K562 (cell line): ENCODE measurements around the gene ZNF487. TPM values are rescaled to one million over a fixed set of nuclear protein-coding genes. Genes with fewer than 3 reads are reported as not detected.
A peak's percentile ranks its signal among the peaks of the same experiment; 100 is the strongest.

Experiments used
- ARID2 ChIP-seq: fragments of 450-650 bp; IDR thresholded peaks from 2 replicates; pipeline ENCODE4 v1.6.1; 2017; ENCODE audit warnings: antibody characterized with exemption, mild to moderate bottlenecking
- BRF1 ChIP-seq: IDR thresholded peaks from 3 replicates; pipeline ENCODE4 v1.6.1; 2011; ENCODE audit warnings: borderline replicate concordance, mild to moderate bottlenecking; ENCODE audit not compliant: insufficient read length; ENCODE audit errors: extremely low read depth
- CAMTA2 ChIP-seq: fragments of 250-450 bp; sonication (Bioruptor Pico); conservative IDR thresholded peaks from 2 replicates; pipeline ENCODE4 v1.5.1; 2022
- CGGBP1 ChIP-seq: fragments of 250-450 bp; sonication (Bioruptor Pico); IDR thresholded peaks from 2 replicates; pipeline ENCODE4 v1.9.0; 2021; ENCODE audit warnings: mild to moderate bottlenecking
- DPF2 ChIP-seq: fragments of 450-650 bp; IDR thresholded peaks from 2 replicates; pipeline ENCODE4 v1.6.1; 2016
- FOXJ2 ChIP-seq: fragments of 200-800 bp; sonication (Bioruptor generic); IDR thresholded peaks from 2 replicates; pipeline ENCODE4 v1.6.1; 2016; ENCODE audit warnings: missing genetic modification characterization, missing compliant biosample characterization
- HEY1 ChIP-seq: fragments of 250-450 bp; sonication (Bioruptor Pico); IDR thresholded peaks from 2 replicates; pipeline ENCODE4 v1.5.0; 2020; ENCODE audit warnings: mild to moderate bottlenecking, moderate library complexity, borderline replicate concordance
- HNRNPL ChIP-seq: fragments of 200-400 bp; formaldehyde crosslinking; IDR thresholded peaks from 2 replicates; pipeline ENCODE4 v1.6.1; 2017; ENCODE audit warnings: low read depth, mild to moderate bottlenecking, low read length
- HNRNPUL1 ChIP-seq: fragments of 200-400 bp; formaldehyde crosslinking; IDR thresholded peaks from 2 replicates; pipeline ENCODE4 v1.6.1; 2017; ENCODE audit warnings: low read length
- ILF3 ChIP-seq: fragments of 450-650 bp; IDR thresholded peaks from 2 replicates; pipeline ENCODE4 v1.6.1; 2018; ENCODE audit warnings: antibody characterized with exemption, mild to moderate bottlenecking, moderate library complexity, borderline replicate concordance
- KDM2B ChIP-seq: fragments of 250-450 bp; sonication (Bioruptor Pico); IDR thresholded peaks from 2 replicates; pipeline ENCODE4 v1.8.0; 2021; ENCODE audit warnings: mild to moderate bottlenecking, moderate library complexity
- KDM4B ChIP-seq, 2 experiments: fragments of 450-650 bp in 1 of 2; sonication (generic) in 1 of 2; IDR thresholded peaks; 2 replicates each; pipeline ENCODE4 v1.6.1; 2016 to 2017; ENCODE audit warnings: borderline replicate concordance in 2 of 2, antibody characterized with exemption in 1 of 2, low read depth in 1 of 2, mild to moderate bottlenecking in 1 of 2
- MAFG ChIP-seq: fragments of 450-650 bp; conservative IDR thresholded peaks from 2 replicates; pipeline ENCODE4 v1.6.1; 2016; ENCODE audit warnings: missing genetic modification characterization, missing compliant biosample characterization
- NFATC3 ChIP-seq: fragments of 450-650 bp; IDR thresholded peaks from 2 replicates; pipeline ENCODE4 v1.6.1; 2017; ENCODE audit warnings: mild to moderate bottlenecking
- NR0B1 ChIP-seq: fragments of 450-650 bp; IDR thresholded peaks from one replicate; pipeline ENCODE4 v1.6.1; 2018; ENCODE audit warnings: mild to moderate bottlenecking, moderate library complexity; ENCODE audit not compliant: partially characterized antibody
- RBFOX2 ChIP-seq: fragments of 200-400 bp; formaldehyde crosslinking; IDR thresholded peaks from 2 replicates; pipeline ENCODE4 v1.6.1; 2017; ENCODE audit warnings: low read depth, mild to moderate bottlenecking, low read length, moderate library complexity
- SMAD2 ChIP-seq: fragments of 150-350 bp; IDR thresholded peaks from 2 replicates; pipeline ENCODE4 v1.6.1; 2014; ENCODE audit warnings: low read depth, mild to moderate bottlenecking, low read length
- ZNF277 ChIP-seq: fragments of 250-450 bp; sonication (Bioruptor Pico); IDR thresholded peaks from 2 replicates; pipeline ENCODE4 v1.8.0; 2022; ENCODE audit warnings: inconsistent platforms, mild to moderate bottlenecking, moderate library complexity, borderline replicate concordance
- ZNF77 ChIP-seq: fragments of 250-450 bp; sonication (Bioruptor Pico); IDR thresholded peaks from 2 replicates; pipeline ENCODE4 v1.5.0; 2020
- polyA plus RNA-seq, 8 experiments: library from polyadenylated mRNA; depleted of rRNA in 4 of 8; stranded (reverse) in 5 of 8; unstranded in 3 of 8; fragments of >200 nt; fragmentation: Nextera tagmentation in 2 of 8; fragmentation: Illumina TruSeq in 1 of 8; extraction: Ambion mirVana in 2 of 8; extraction: Trizol in 1 of 8; gene quantifications; 2 replicates each; pipeline versions ENCODE4 v1.2.1 to v1.2.3, GENCODE V29; 2011 to 2014; ENCODE audit warnings: inconsistent platforms in 1 of 8, missing spikeins in 1 of 8
- total RNA-seq, 7 experiments: library from RNA; depleted of rRNA in 6 of 7; stranded (reverse); fragments of >200 nt in 6 of 7; fragmentation: Illumina TruSeq in 2 of 7; extraction: Trizol in 2 of 7; gene quantifications; 2 replicates each; pipeline versions ENCODE4 v1.2.1 to v1.2.3, GENCODE V29; 2011 to 2021; ENCODE audit warnings: low replicate concordance in 1 of 7
- TF ChIP-seq, protein P1 (sequence below): fragments of 250-450 bp; sonication (Bioruptor Pico); IDR thresholded peaks from 2 replicates; pipeline ENCODE4 v1.4.0; 2020; ENCODE audit warnings: borderline replicate concordance
- TF ChIP-seq, protein P2 (sequence below): fragments of 150-350 bp; IDR thresholded peaks from 2 replicates; pipeline ENCODE4 v1.6.1; 2014; ENCODE audit warnings: low read depth, mild to moderate bottlenecking, low read length, borderline replicate concordance

ZNF487 gene
- total and polyA plus RNA-seq, 9 of the 15 experiments (the other 6 are each of a cell fraction or from before 2014, with no cell fraction given) = 1.9 to 6.5 (median 4.2) TPM

- TF ChIP-seq, protein P1, sequence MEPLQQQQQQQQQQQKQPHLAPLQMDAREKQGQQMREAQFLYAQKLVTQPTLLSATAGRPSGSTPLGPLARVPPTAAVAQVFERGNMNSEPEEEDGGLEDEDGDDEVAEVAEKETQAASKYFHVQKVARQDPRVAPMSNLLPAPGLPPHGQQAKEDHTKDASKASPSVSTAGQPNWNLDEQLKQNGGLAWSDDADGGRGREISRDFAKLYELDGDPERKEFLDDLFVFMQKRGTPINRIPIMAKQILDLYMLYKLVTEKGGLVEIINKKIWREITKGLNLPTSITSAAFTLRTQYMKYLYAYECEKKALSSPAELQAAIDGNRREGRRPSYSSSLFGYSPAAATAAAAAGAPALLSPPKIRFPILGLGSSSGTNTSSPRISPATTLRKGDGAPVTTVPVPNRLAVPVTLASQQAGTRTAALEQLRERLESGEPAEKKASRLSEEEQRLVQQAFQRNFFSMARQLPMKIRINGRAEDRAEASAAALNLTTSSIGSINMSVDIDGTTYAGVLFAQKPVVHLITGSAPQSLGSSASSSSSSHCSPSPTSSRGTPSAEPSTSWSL = no peak
- TF ChIP-seq HNRNPL (0 out of 2 replicates have a peak, but pooled peaks have one; percentile 77), ZNF77 (CRISPR knock-in tag) (no peak), BRF1 (no peak), ZNF277 (CRISPR knock-in tag) (no peak), HEY1 (CRISPR knock-in tag) (no peak), MAFG (tag) (no peak), RBFOX2 (peak; percentile 89), FOXJ2 (tag) (no peak; the same call in 1 of the 2 replicates), KDM4B (IDR thresholded peaks at IDR 0.05; ENCODE audit: borderline replicate concordance in 2 of 2, low read depth in 1 of 2) (peak in 1 of 2 experiments; percentile 62; a peak in 1 of 4 replicates), DPF2 (no peak; the same call in 1 of the 2 replicates), CAMTA2 (no peak), ILF3 (peak; percentile 58; the same call in 1 of the 2 replicates), KDM2B (0 out of 2 replicates have a peak, but pooled peaks have one; percentile 40), SMAD2 (no peak), CGGBP1 (CRISPR knock-in tag) (no peak), ARID2 (no peak), NFATC3 (no peak), NR0B1 (no peak), HNRNPUL1 (no peak)
- TF ChIP-seq, protein P2, sequence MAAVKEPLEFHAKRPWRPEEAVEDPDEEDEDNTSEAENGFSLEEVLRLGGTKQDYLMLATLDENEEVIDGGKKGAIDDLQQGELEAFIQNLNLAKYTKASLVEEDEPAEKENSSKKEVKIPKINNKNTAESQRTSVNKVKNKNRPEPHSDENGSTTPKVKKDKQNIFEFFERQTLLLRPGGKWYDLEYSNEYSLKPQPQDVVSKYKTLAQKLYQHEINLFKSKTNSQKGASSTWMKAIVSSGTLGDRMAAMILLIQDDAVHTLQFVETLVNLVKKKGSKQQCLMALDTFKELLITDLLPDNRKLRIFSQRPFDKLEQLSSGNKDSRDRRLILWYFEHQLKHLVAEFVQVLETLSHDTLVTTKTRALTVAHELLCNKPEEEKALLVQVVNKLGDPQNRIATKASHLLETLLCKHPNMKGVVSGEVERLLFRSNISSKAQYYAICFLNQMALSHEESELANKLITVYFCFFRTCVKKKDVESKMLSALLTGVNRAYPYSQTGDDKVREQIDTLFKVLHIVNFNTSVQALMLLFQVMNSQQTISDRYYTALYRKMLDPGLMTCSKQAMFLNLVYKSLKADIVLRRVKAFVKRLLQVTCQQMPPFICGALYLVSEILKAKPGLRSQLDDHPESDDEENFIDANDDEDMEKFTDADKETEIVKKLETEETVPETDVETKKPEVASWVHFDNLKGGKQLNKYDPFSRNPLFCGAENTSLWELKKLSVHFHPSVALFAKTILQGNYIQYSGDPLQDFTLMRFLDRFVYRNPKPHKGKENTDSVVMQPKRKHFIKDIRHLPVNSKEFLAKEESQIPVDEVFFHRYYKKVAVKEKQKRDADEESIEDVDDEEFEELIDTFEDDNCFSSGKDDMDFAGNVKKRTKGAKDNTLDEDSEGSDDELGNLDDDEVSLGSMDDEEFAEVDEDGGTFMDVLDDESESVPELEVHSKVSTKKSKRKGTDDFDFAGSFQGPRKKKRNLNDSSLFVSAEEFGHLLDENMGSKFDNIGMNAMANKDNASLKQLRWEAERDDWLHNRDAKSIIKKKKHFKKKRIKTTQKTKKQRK = no peak
Observed at GRCh38 chr10:43396928-43397624, 39.8 kb upstream of the ZNF487 start (continued).
